Measurements from ENCODE around the gene PLA2G2F. TPM values are rescaled to one million over a fixed set of nuclear protein-coding genes. Genes with fewer than 3 reads are reported as not detected.

PLA2G2F gene
- total and polyA plus RNA-seq, 8 donors, result not detected

- TF ChIP-seq CTCF (IDR thresholded peaks at IDR 0.05), result no peak
- intact Hi-C loops (cut with DNase I), result no loop called here
- Histone ChIP-seq H3K9me3 (no peaks in the 10 kb centered on the region), H3K27ac (no peak overlapping the region), H3K4me1 (no peaks in the 10 kb centered on the region), H3K36me3 (no peaks in the 10 kb centered on the region), H3K4me3 (no peak overlapping the region), H3K27me3 (no peaks in the 10 kb centered on the region)
- no peak for ATAC-seq
- no peak for FAIRE-seq
- 82 to 85% methylated on average over 3 of the region's 3 CpGs for WGBS, 2 donors
- DNase-seq, result no peak
Observed at GRCh38 chr1:20112279-20113000, 26.7 kb upstream of the PLA2G2F start.

GRCh38 chr1:20114021-20114648 lies 25.0 kb upstream of the PLA2G2F start:
- Histone ChIP-seq H3K36me3 (no peaks in the 10 kb centered on the region), H3K27ac (no peak overlapping the region), H3K9me3 (no peaks in the 10 kb centered on the region), H3K27me3 (no peaks in the 10 kb centered on the region), H3K4me1 (no peaks in the 10 kb centered on the region), H3K4me3 (no peak overlapping the region)
- 38 to 39% methylated on average over 15 of the region's 15 CpGs for WGBS, 2 donors
- TF ChIP-seq CTCF (IDR thresholded peaks at IDR 0.05), result no peak
- FAIRE-seq, result no peak
- intact Hi-C loops (cut with DNase I), result no loop called here
- no peak for DNase-seq
- ATAC-seq, result no peak

- intact Hi-C loops (cut with DNase I), result no loop called here
- Histone ChIP-seq H3K36me3 (no peaks in the 10 kb centered on the region), H3K4me1 (no peaks in the 10 kb centered on the region), H3K27ac (no peak overlapping the region), H3K9me3 (no peaks in the 10 kb centered on the region), H3K27me3 (no peaks in the 10 kb centered on the region), H3K4me3 (no peak overlapping the region)
- no peak for TF ChIP-seq CTCF (IDR thresholded peaks at IDR 0.05)
- WGBS, 2 donors, result 79 to 80% methylated on average over 4 of the region's 4 CpGs
- FAIRE-seq (no peak), ATAC-seq (no peak), DNase-seq (no peak)
Observed at GRCh38 chr1:20115479-20115878, 23.6 kb upstream of the PLA2G2F start.

- H3K9me3 ChIP-seq, result no peaks in the 10 kb centered on the region
- H3K36me3 ChIP-seq, result no peaks in the 10 kb centered on the region
- intact Hi-C loops (cut with DNase I), result no loop called here
- 72 to 77% methylated on average over 7 of the region's 7 CpGs for WGBS, 2 donors
- H3K4me3 ChIP-seq, result no peak overlapping the region
- no peaks in the 10 kb centered on the region for H3K4me1 ChIP-seq
- no peak for ATAC-seq
- FAIRE-seq, result no peak
- TF ChIP-seq CTCF (IDR thresholded peaks at IDR 0.05), result no peak
- DNase-seq, result no peak
- H3K27ac ChIP-seq, result no peak overlapping the region
- no peaks in the 10 kb centered on the region for H3K27me3 ChIP-seq
Observed at GRCh38 chr1:20115916-20116315, 23.2 kb upstream of the PLA2G2F start.

- no peaks in the 10 kb centered on the region for H3K9me3 ChIP-seq
- FAIRE-seq, result no peak
- H3K4me3 ChIP-seq, result no peak overlapping the region
- no peak for DNase-seq
- no peaks in the 10 kb centered on the region for H3K4me1 ChIP-seq
- ATAC-seq, result no peak
- intact Hi-C loops (cut with DNase I), result no loop called here
- H3K36me3 ChIP-seq, result no peaks in the 10 kb centered on the region
- no peak overlapping the region for H3K27ac ChIP-seq
- no peak for TF ChIP-seq CTCF (IDR thresholded peaks at IDR 0.05)
- H3K27me3 ChIP-seq, result no peaks in the 10 kb centered on the region
Observed at GRCh38 chr1:20117236-20117635, 21.9 kb upstream of the PLA2G2F start.
